IMR-90 (cell line): Measurements from ENCODE around the gene ATP2C2.

Experiments
- CEBPB ChIP-seq: IDR thresholded peaks from 2 replicates; pipeline ENCODE4 v1.6.1; 2012; ENCODE audit warnings: low read depth, low read length, improper control_type of control experiment
- CTCF ChIP-seq: conservative IDR thresholded peaks from 2 replicates; pipeline ENCODE4 v1.5.1; 2012; ENCODE audit warnings: mild to moderate bottlenecking, low read depth, low read length, improper control_type of control experiment
- MAFK ChIP-seq: IDR thresholded peaks from 2 replicates; pipeline ENCODE4 v1.6.1; 2012; ENCODE audit warnings: low read depth, low read length, improper control_type of control experiment
- NFE2L2 ChIP-seq: fragments of 150-350 bp; IDR thresholded peaks from 2 replicates; pipeline ENCODE4 v1.6.1; 2016; ENCODE audit warnings: low read depth, mild to moderate bottlenecking, low read length
- POLR2A ChIP-seq: IDR thresholded peaks from 2 replicates; pipeline ENCODE4 v1.6.1; 2012; ENCODE audit warnings: mild to moderate bottlenecking, low read depth, low read length
- RAD21 ChIP-seq: IDR thresholded peaks from 2 replicates; pipeline ENCODE4 v1.6.1; 2012; ENCODE audit warnings: low read length, improper control_type of control experiment
- RCOR1 ChIP-seq: IDR thresholded peaks from 2 replicates; pipeline ENCODE4 v1.6.1; 2012; ENCODE audit warnings: mild to moderate bottlenecking, low read length, improper control_type of control experiment; ENCODE audit not compliant: insufficient replicate concordance

- TF ChIP-seq CTCF: no peak
- TF ChIP-seq RAD21: no peak
- TF ChIP-seq CEBPB: no peak
- TF ChIP-seq POLR2A: no peak
- TF ChIP-seq NFE2L2: no peak
- no peak for TF ChIP-seq RCOR1
- no peak for TF ChIP-seq MAFK
Measured at GRCh38 chr16:84486551-84487235, 118.4 kb downstream of the ATP2C2 start.
